Neural progenitor cell (in vitro differentiated cells): ENCODE measurements around the gene FBRSL1.

Source experiments
- CTCF ChIP-seq: fragments of 200-600 bp; sonication (generic); IDR thresholded peaks from 2 replicates; pipeline ENCODE4 v1.5.1; 2017; ENCODE audit warnings: antibody characterized with exemption, mild to moderate bottlenecking
- EZH2 ChIP-seq: fragments of 200-600 bp; sonication (generic); IDR thresholded peaks from 2 replicates; pipeline ENCODE4 v1.6.1; 2017; ENCODE audit warnings: antibody characterized with exemption, mild to moderate bottlenecking, moderate library complexity
- EZH2phosphoT487 ChIP-seq: fragments of 200-600 bp; sonication (generic); IDR thresholded peaks from 2 replicates; pipeline ENCODE4 v1.6.1; 2017; ENCODE audit warnings: antibody characterized with exemption

GRCh38 chr12:132446633-132447326 is 43.2 kb upstream of the FBRSL1 start:
- TF ChIP-seq CTCF (no peak), EZH2 (no peak), EZH2phosphoT487 (no peak)
